A673 (cell line): Measurements from ENCODE around the gene ZPR1. TPM values are rescaled to one million over a fixed set of nuclear protein-coding genes. Genes with fewer than 3 reads are reported as not detected.

Source experiments
- BruUV-seq: library from RNA; stranded (reverse); fragments of 400-500 nt; replicated peaks from 2 replicates; lab custom pipeline; 2021; lab: Mats Ljungman, UMichigan
- CTCF ChIA-PET: fragments of 300-600 bp; sonication (Branson Sonifier 250); formaldehyde crosslinking; loops from one replicate; lab custom pipeline; 2022; ENCODE audit warnings: antibody characterized with exemption; lab: Charles Lee
- POLR2A ChIA-PET: fragments of 300-600 bp; sonication (Branson Sonifier 250); formaldehyde crosslinking; loops from one replicate; lab custom pipeline; 2022; ENCODE audit warnings: antibody characterized with exemption; ENCODE audit not compliant: low non-redundant PET; lab: Charles Lee
- DNase-seq: peaks from one replicate; pipeline ENCODE4 v3.0.0-alpha.2; 2015; ENCODE audit warnings: low spot score
- H3K27ac ChIP-seq: fragments of 200-600 bp; sonication (generic); 2 replicates; pipeline ENCODE4 v1.5.1; 2016; ENCODE audit warnings: mixed run types, low read depth, mild to moderate bottlenecking, mixed read lengths, antibody characterized with exemption, low read length; ENCODE audit not compliant: poor library complexity, severe bottlenecking
- H3K27me3 ChIP-seq: fragments of 200-600 bp; sonication (generic); replicated peaks from 2 replicates; pipeline ENCODE4 v1.6.1; 2017; ENCODE audit warnings: mixed run types, low read depth, mild to moderate bottlenecking, mixed read lengths, antibody characterized with exemption, low read length; ENCODE audit not compliant: insufficient read depth, poor library complexity
- H3K36me3 ChIP-seq: fragments of 200-600 bp; sonication (generic); 2 replicates; pipeline ENCODE4 v1.6.1; 2016; ENCODE audit warnings: mixed run types, mild to moderate bottlenecking, mixed read lengths, antibody characterized with exemption, low read length; ENCODE audit not compliant: insufficient read depth, poor library complexity, severe bottlenecking
- H3K4me1 ChIP-seq: fragments of 200-600 bp; sonication (generic); 2 replicates; pipeline ENCODE4 v1.6.1; 2017; ENCODE audit warnings: mixed run types, mild to moderate bottlenecking, mixed read lengths, antibody characterized with exemption, low read length; ENCODE audit not compliant: insufficient read depth, poor library complexity, severe bottlenecking
- H3K4me3 ChIP-seq: fragments of 200-600 bp; sonication (generic); 2 replicates; pipeline ENCODE4 v1.5.1; 2016; ENCODE audit warnings: low read depth, mixed run types, mild to moderate bottlenecking, mixed read lengths, low read length; ENCODE audit not compliant: poor library complexity, severe bottlenecking
- H3K9me3 ChIP-seq: fragments of 200-600 bp; sonication (generic); 2 replicates; pipeline ENCODE4 v1.6.1; 2016; ENCODE audit warnings: mixed run types, low read depth, mild to moderate bottlenecking, mixed read lengths, antibody characterized with exemption, low read length; ENCODE audit not compliant: poor library complexity, severe bottlenecking
- EZH2 ChIP-seq: fragments of 200-600 bp; sonication (generic); IDR thresholded peaks from 2 replicates; pipeline ENCODE4 v1.6.1; 2017; ENCODE audit warnings: borderline replicate concordance, low read depth, mild to moderate bottlenecking, mixed read lengths, antibody characterized with exemption, low read length; ENCODE audit not compliant: poor library complexity, severe bottlenecking
- intact Hi-C: fragments of 100-400 bp; cut with micrococcal nuclease; formaldehyde crosslinking; loops from one replicate; pipeline ENCODE4 v1.10.0; 2022; ENCODE audit not compliant: unreplicated experiment
- total RNA-seq: library from RNA; stranded (reverse); gene quantifications from 2 replicates; pipeline ENCODE4 v1.2.3, GENCODE V29; 2021
- TF ChIP-seq, protein P1 (sequence below): fragments of 300-800, 200-600 bp; sonication (generic); conservative IDR thresholded peaks from 2 replicates; pipeline ENCODE4 v1.5.1; 2017; ENCODE audit warnings: low read depth, mild to moderate bottlenecking, antibody characterized with exemption, low read length, moderate library complexity, mixed read lengths

Gene ZPR1
- total RNA-seq, 1 experiment from 2014 or later, result 109 TPM

DNA sequence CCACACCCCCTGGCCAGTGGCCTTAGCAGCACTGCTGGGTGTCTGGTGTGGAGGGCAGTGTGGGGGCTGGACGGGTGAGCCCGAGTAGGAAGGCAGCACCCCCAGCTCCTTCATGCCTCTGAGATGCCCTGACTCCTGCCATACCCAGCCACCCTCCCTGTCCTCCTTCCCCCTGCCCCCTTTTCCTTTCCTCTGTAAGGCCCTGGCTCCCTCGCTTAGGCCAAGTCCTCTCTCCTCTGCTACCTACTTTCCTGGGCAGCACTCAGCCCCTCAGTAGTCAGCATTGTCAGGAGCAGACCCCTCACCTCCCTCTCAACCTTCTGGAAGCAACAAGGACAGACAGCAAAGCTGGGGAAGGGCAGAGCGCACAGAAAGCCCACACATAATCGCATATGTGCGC lies 63.0 kb downstream of the ZPR1 start:
- CTCF ChIA-PET, result no interaction called here
- H3K27me3 ChIP-seq, result no peaks in the 10 kb centered on the region

More for the DNA sequence above, 63.0 kb downstream of the ZPR1 start:
- POLR2A ChIA-PET, result no interaction called here
- DNase-seq, result no peak
- H3K36me3 ChIP-seq, result no peaks in the 10 kb centered on the region
- no peaks in the 10 kb centered on the region for H3K9me3 ChIP-seq
- H3K27ac ChIP-seq, result no peak overlapping the region
- BruUV-seq, result no TSS peak
- no peak overlapping the region for H3K4me3 ChIP-seq
- intact Hi-C loops, result no loop called here
- no peak for TF ChIP-seq EZH2
- TF ChIP-seq, protein P1, sequence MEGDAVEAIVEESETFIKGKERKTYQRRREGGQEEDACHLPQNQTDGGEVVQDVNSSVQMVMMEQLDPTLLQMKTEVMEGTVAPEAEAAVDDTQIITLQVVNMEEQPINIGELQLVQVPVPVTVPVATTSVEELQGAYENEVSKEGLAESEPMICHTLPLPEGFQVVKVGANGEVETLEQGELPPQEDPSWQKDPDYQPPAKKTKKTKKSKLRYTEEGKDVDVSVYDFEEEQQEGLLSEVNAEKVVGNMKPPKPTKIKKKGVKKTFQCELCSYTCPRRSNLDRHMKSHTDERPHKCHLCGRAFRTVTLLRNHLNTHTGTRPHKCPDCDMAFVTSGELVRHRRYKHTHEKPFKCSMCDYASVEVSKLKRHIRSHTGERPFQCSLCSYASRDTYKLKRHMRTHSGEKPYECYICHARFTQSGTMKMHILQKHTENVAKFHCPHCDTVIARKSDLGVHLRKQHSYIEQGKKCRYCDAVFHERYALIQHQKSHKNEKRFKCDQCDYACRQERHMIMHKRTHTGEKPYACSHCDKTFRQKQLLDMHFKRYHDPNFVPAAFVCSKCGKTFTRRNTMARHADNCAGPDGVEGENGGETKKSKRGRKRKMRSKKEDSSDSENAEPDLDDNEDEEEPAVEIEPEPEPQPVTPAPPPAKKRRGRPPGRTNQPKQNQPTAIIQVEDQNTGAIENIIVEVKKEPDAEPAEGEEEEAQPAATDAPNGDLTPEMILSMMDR, result no peak
- no peaks in the 10 kb centered on the region for H3K4me1 ChIP-seq

Other genes starting within 250 kb of the ZPR1 start
- gene BUD13, start 15.0 kb downstream of the ZPR1 start, total RNA-seq, result 38.7 and 39.4 TPM in 2 replicates
- not detected in 2 replicates for gene APOA5, start 3.9 kb upstream of the ZPR1 start, total RNA-seq
- not detected in 2 replicates for gene APOA4, start 35.3 kb upstream of the ZPR1 start, total RNA-seq
- not detected in 2 replicates for gene APOC3, start 41.9 kb upstream of the ZPR1 start, total RNA-seq
- 0.35 and 0.43 TPM in 2 replicates for gene APOA1, start 49.6 kb upstream of the ZPR1 start, total RNA-seq